Osteoblast (primary cell): ENCODE measurements around the gene PPCDC. TPM values are rescaled to one million over a fixed set of nuclear protein-coding genes. Genes with fewer than 3 reads are reported as not detected.

Experiments
- DNase-seq: peaks from one replicate; pipeline ENCODE4 v3.0.0; 2011; ENCODE audit warnings: low spot score, mixed read lengths; ENCODE audit not compliant: insufficient read length; ENCODE audit errors: missing footprints
- H2AFZ ChIP-seq: 2 replicates; pipeline ENCODE4 v1.6.0; 2011; ENCODE audit warnings: mild to moderate bottlenecking, low read length
- H3K27ac ChIP-seq: 2 replicates; pipeline ENCODE4 v1.5.1; 2011; ENCODE audit warnings: mild to moderate bottlenecking, low read depth, low read length, moderate library complexity
- H3K27me3 ChIP-seq: 2 replicates; pipeline ENCODE4 v1.6.0; 2012; ENCODE audit warnings: mild to moderate bottlenecking, control low read depth, inconsistent platforms, low read length, moderate library complexity; ENCODE audit not compliant: insufficient read depth
- H3K36me3 ChIP-seq: 2 replicates; pipeline ENCODE4 v1.5.1; 2011; ENCODE audit warnings: mild to moderate bottlenecking, low read length, control low read depth, moderate library complexity; ENCODE audit not compliant: insufficient read depth
- H3K4me1 ChIP-seq: 2 replicates; pipeline ENCODE4 v1.5.1; 2011; ENCODE audit warnings: mild to moderate bottlenecking, low read length, control low read depth, moderate library complexity; ENCODE audit not compliant: insufficient read depth
- H3K4me2 ChIP-seq: 2 replicates; pipeline ENCODE4 v1.6.0; 2011; ENCODE audit warnings: mild to moderate bottlenecking, low read length; ENCODE audit not compliant: insufficient read depth
- H3K4me3 ChIP-seq: fragments of 200-600 bp; sonication (generic); 3 replicates; pipeline ENCODE4 v1.5.1; 2012; ENCODE audit warnings: mild to moderate bottlenecking, low read length, inconsistent platforms; ENCODE audit not compliant: insufficient read depth
- H3K79me2 ChIP-seq: 2 replicates; pipeline ENCODE4 v1.6.0; 2012; ENCODE audit warnings: mild to moderate bottlenecking, low read length, control low read depth, inconsistent platforms; ENCODE audit not compliant: insufficient read depth
- H3K9me3 ChIP-seq: 2 replicates; pipeline ENCODE4 v1.5.1; 2011; ENCODE audit warnings: low read depth, low read length, control low read depth
- H4K20me1 ChIP-seq: 2 replicates; pipeline ENCODE4 v1.6.0; 2012; ENCODE audit warnings: mild to moderate bottlenecking, low read length, control low read depth; ENCODE audit not compliant: insufficient read depth
- CTCF ChIP-seq: IDR thresholded peaks from 2 replicates; pipeline ENCODE4 v1.5.1; 2011; ENCODE audit warnings: mild to moderate bottlenecking, low read depth, low read length, moderate library complexity; ENCODE audit errors: extremely low read depth
- total RNA-seq: library from RNA; depleted of rRNA; stranded (reverse); fragments of >200 nt; gene quantifications from 2 replicates; pipeline ENCODE4 v1.2.3, GENCODE V29; 2012

The PPCDC gene
- total RNA-seq, 1 donor: 6.5 TPM

GRCh38 chr15:75001310-75001709 is 22.1 kb upstream of the PPCDC start:
- Histone ChIP-seq H4K20me1 (no peaks in the 10 kb centered on the region), H3K9me3 (peaks cover 4% of the 10 kb centered on the region), H3K4me3 (no peak overlapping the region), H3K36me3 (no peaks in the 10 kb centered on the region), H2AFZ (no peak overlapping the region), H3K79me2 (no peaks in the 10 kb centered on the region), H3K4me2 (no peak overlapping the region), H3K27ac (no peak overlapping the region), H3K27me3 (peaks cover 17% of the 10 kb centered on the region), H3K4me1 (no peaks in the 10 kb centered on the region)
- TF ChIP-seq CTCF: no peak
- no peak for DNase-seq

GRCh38 chr15:75002398-75002797 is 21.0 kb upstream of the PPCDC start:
- Histone ChIP-seq H3K27me3 (peaks cover 6% of the 10 kb centered on the region), H2AFZ (no peak overlapping the region), H3K27ac (no peak overlapping the region), H3K4me1 (no peaks in the 10 kb centered on the region), H3K4me3 (no peak overlapping the region), H3K79me2 (no peaks in the 10 kb centered on the region), H3K4me2 (no peak overlapping the region), H3K9me3 (peaks cover 3% of the 10 kb centered on the region), H3K36me3 (no peaks in the 10 kb centered on the region), H4K20me1 (no peaks in the 10 kb centered on the region)
- TF ChIP-seq CTCF: no peak
- DNase-seq: no peak

- DNase-seq: no peak
Observed at GRCh38 chr15:75007216-75007615, 16.2 kb upstream of the PPCDC start.

GRCh38 chr15:75008221-75008625 is 15.2 kb upstream of the PPCDC start:
- H3K36me3 ChIP-seq: no peaks in the 10 kb centered on the region
- peaks cover 5% of the 10 kb centered on the region for H3K27me3 ChIP-seq
- H3K9me3 ChIP-seq: no peaks in the 10 kb centered on the region
- no peak overlapping the region for H3K4me2 ChIP-seq
- no peaks in the 10 kb centered on the region for H3K79me2 ChIP-seq
- no peak for DNase-seq
- no peaks in the 10 kb centered on the region for H3K4me1 ChIP-seq
- no peak overlapping the region for H3K4me3 ChIP-seq
- no peak overlapping the region for H3K27ac ChIP-seq
- no peak overlapping the region for H2AFZ ChIP-seq
- no peak for TF ChIP-seq CTCF
- H4K20me1 ChIP-seq: no peaks in the 10 kb centered on the region

More at GRCh38 chr15:75007216-75007615, 16.2 kb upstream of the PPCDC start:
- Histone ChIP-seq H2AFZ (no peak overlapping the region), H3K4me1 (no peaks in the 10 kb centered on the region), H4K20me1 (no peaks in the 10 kb centered on the region), H3K79me2 (no peaks in the 10 kb centered on the region), H3K9me3 (no peaks in the 10 kb centered on the region), H3K4me3 (no peak overlapping the region), H3K27ac (no peak overlapping the region), H3K27me3 (peaks cover 5% of the 10 kb centered on the region), H3K4me2 (no peak overlapping the region), H3K36me3 (no peaks in the 10 kb centered on the region)
- TF ChIP-seq CTCF: no peak
